H9 (cell line): ENCODE results near the gene MREG. TPM values are rescaled to one million over a fixed set of nuclear protein-coding genes. Genes with fewer than 3 reads are reported as not detected.

ENCODE experiments used
- DNase-seq: peaks from one replicate; pipeline ENCODE4 v3.0.0-alpha.2; 2017
- H2AFZ ChIP-seq: one replicate; pipeline ENCODE4 v1.6.1; 2013; ENCODE audit warnings: mild to moderate bottlenecking, low read length, control low read depth, moderate library complexity
- H2AK5ac ChIP-seq: 2 replicates; pipeline ENCODE4 v1.6.1; 2013; ENCODE audit warnings: low read length, control low read depth, mixed read lengths; ENCODE audit not compliant: insufficient read length
- H2BK120ac ChIP-seq: one replicate; pipeline ENCODE4 v1.6.1; 2013; ENCODE audit warnings: low read depth, mild to moderate bottlenecking, low read length, control low read depth, inconsistent platforms; ENCODE audit not compliant: poor library complexity, severe bottlenecking
- H2BK12ac ChIP-seq: 2 replicates; pipeline ENCODE4 v1.6.1; 2013; ENCODE audit warnings: low read length, control low read depth, mixed read lengths, low read depth; ENCODE audit not compliant: insufficient read length
- H2BK15ac ChIP-seq: 2 replicates; pipeline ENCODE4 v1.6.1; 2013; ENCODE audit warnings: low read depth, low read length, control low read depth
- H2BK20ac ChIP-seq: one replicate; pipeline ENCODE4 v1.6.1; 2013; ENCODE audit warnings: low read depth, mild to moderate bottlenecking, low read length, control low read depth, inconsistent platforms; ENCODE audit not compliant: poor library complexity, severe bottlenecking
- H2BK5ac ChIP-seq: 2 replicates; pipeline ENCODE4 v1.6.1; 2013; ENCODE audit warnings: low read length, control low read depth, mixed read lengths; ENCODE audit not compliant: insufficient read length
- H3K14ac ChIP-seq: 2 replicates; pipeline ENCODE4 v1.6.1; 2013; ENCODE audit warnings: low read length, control low read depth; ENCODE audit not compliant: insufficient read depth
- H3K18ac ChIP-seq: 2 replicates; pipeline ENCODE4 v1.6.1; 2013; ENCODE audit warnings: low read depth, mild to moderate bottlenecking, mixed read lengths, low read length, control low read depth; ENCODE audit not compliant: insufficient read length
- H3K23ac ChIP-seq: 2 replicates; pipeline ENCODE4 v1.6.1; 2013; ENCODE audit warnings: low read length, control low read depth, mixed read lengths, low read depth; ENCODE audit not compliant: insufficient read length
- H3K23me2 ChIP-seq: 2 replicates; pipeline ENCODE4 v1.6.1; 2013; ENCODE audit warnings: low read depth, mild to moderate bottlenecking, mixed read lengths, low read length, control low read depth; ENCODE audit not compliant: insufficient read length, poor library complexity, severe bottlenecking
- H3K27ac ChIP-seq: 2 replicates; pipeline ENCODE4 v1.5.1; 2013; ENCODE audit warnings: low read length, control low read depth, mixed read lengths, low read depth; ENCODE audit not compliant: insufficient read length
- H3K27me3 ChIP-seq: 2 replicates; pipeline ENCODE4 v1.6.1; 2013; ENCODE audit warnings: low read length, control low read depth, inconsistent platforms; ENCODE audit not compliant: insufficient read depth
- H3K4ac ChIP-seq: 2 replicates; pipeline ENCODE4 v1.6.1; 2013; ENCODE audit warnings: low read depth, mild to moderate bottlenecking, control low read depth, inconsistent platforms, low read length, moderate library complexity
- H3K4me1 ChIP-seq: 2 replicates; pipeline ENCODE4 v1.6.1; 2013; ENCODE audit warnings: low read length, control low read depth, inconsistent platforms; ENCODE audit not compliant: insufficient read depth
- H3K4me2 ChIP-seq: 2 replicates; pipeline ENCODE4 v1.6.1; 2013; ENCODE audit warnings: low read length, control low read depth, mixed read lengths; ENCODE audit not compliant: insufficient read length, insufficient read depth
- H3K56ac ChIP-seq: 2 replicates; pipeline ENCODE4 v1.6.1; 2013; ENCODE audit warnings: low read depth, mild to moderate bottlenecking, mixed read lengths, low read length, control low read depth; ENCODE audit not compliant: insufficient read length
- H3K79me1 ChIP-seq: 2 replicates; pipeline ENCODE4 v1.6.1; 2013; ENCODE audit warnings: low read depth, mild to moderate bottlenecking, moderate library complexity, low read length, control low read depth, inconsistent platforms; ENCODE audit not compliant: insufficient read depth, poor library complexity, severe bottlenecking
- H3K79me2 ChIP-seq: 2 replicates; pipeline ENCODE4 v1.6.1; 2013; ENCODE audit warnings: low read length, control low read depth, inconsistent platforms; ENCODE audit not compliant: insufficient read depth
- H3K9ac ChIP-seq: 2 replicates; pipeline ENCODE4 v1.6.1; 2013; ENCODE audit warnings: low read length, control low read depth, mixed read lengths; ENCODE audit not compliant: insufficient read length; ENCODE audit errors: extremely low read depth
- H3K9me3 ChIP-seq: one replicate; pipeline ENCODE4 v1.6.1; 2013; ENCODE audit warnings: low read depth, low read length, inconsistent platforms; ENCODE audit not compliant: control insufficient read depth
- H3T11ph ChIP-seq: one replicate; pipeline ENCODE4 v1.6.1; 2013; ENCODE audit warnings: mild to moderate bottlenecking, low read length, control low read depth, inconsistent platforms
- H4K20me1 ChIP-seq: one replicate; pipeline ENCODE4 v1.6.1; 2013; ENCODE audit not compliant: control insufficient read depth, insufficient read length, insufficient read depth
- H4K5ac ChIP-seq: 2 replicates; pipeline ENCODE4 v1.6.1; 2013; ENCODE audit warnings: low read depth, mild to moderate bottlenecking, mixed read lengths, low read length, control low read depth; ENCODE audit not compliant: insufficient read length
- H4K8ac ChIP-seq: replicated peaks from 2 replicates; pipeline ENCODE4 v1.6.1; 2013; ENCODE audit warnings: low read length, control low read depth, mixed read lengths, low read depth; ENCODE audit not compliant: insufficient read length
- H4K91ac ChIP-seq: 2 replicates; pipeline ENCODE4 v1.6.1; 2013; ENCODE audit warnings: low read depth, mild to moderate bottlenecking, moderate library complexity, mixed read lengths, low read length, control low read depth; ENCODE audit not compliant: insufficient read length
- H3K27ac Mint-ChIP-seq, 3 experiments: 2 replicates in 2 of 3; 3 replicates in 1 of 3; pipeline ENCODE4 v1.8.0; 2020 to 2021; ENCODE audit warnings: mixed read lengths in 3 of 3, mild to moderate bottlenecking in 1 of 3, moderate library complexity in 1 of 3
- H3K27me3 Mint-ChIP-seq: 2 replicates; pipeline ENCODE4 v1.8.0; 2021; ENCODE audit warnings: low read depth, mild to moderate bottlenecking, moderate library complexity, mixed read lengths
- H3K36me3 Mint-ChIP-seq, 3 experiments: 2 replicates in 2 of 3; 3 replicates in 1 of 3; pipeline ENCODE4 v1.8.0; 2020 to 2021; ENCODE audit warnings: low read depth in 3 of 3, mixed read lengths in 3 of 3; ENCODE audit not compliant: insufficient read depth in 1 of 3
- H3K4me1 Mint-ChIP-seq, 2 experiments: 2 replicates each; pipeline ENCODE4 v1.8.0; 2020; ENCODE audit warnings: mixed read lengths in 2 of 2
- H3K4me3 Mint-ChIP-seq, 2 experiments: 2 replicates in 1 of 2; 3 replicates in 1 of 2; pipeline ENCODE4 v1.8.0; 2020 to 2021; ENCODE audit warnings: mild to moderate bottlenecking in 2 of 2, mixed read lengths in 2 of 2, moderate library complexity in 1 of 2
- H3K9me3 Mint-ChIP-seq, 2 experiments: 2 replicates in 1 of 2; 3 replicates in 1 of 2; pipeline ENCODE4 v1.8.0; 2020; ENCODE audit warnings: mild to moderate bottlenecking in 2 of 2, mixed read lengths in 2 of 2, moderate library complexity in 1 of 2
- CTCF ChIP-seq: fragments of 200-600 bp; sonication (generic); conservative IDR thresholded peaks from 3 replicates; pipeline ENCODE4 v1.8.0; 2021; ENCODE audit warnings: antibody characterized with exemption, mild to moderate bottlenecking
- WGBS: extraction: QIAGEN DNeasy Blood & Tissue Kit; methylation state at CpG from one replicate; pipeline ENCODE4 v1.1.7; 2013; ENCODE audit warnings: missing lambda C conversion rate, low lambda C conversion rate, mixed read lengths; ENCODE audit not compliant: insufficient read length; ENCODE audit errors: extremely low coverage; 5-methylcytosine and 5-hydroxymethylcytosine counted together
- total RNA-seq: library from RNA; stranded (reverse); gene quantifications from 2 replicates; pipeline ENCODE4 v1.2.1, GENCODE V29; 2021

MREG gene
- total RNA-seq, 1 experiment from 2014 or later, result 21.8 TPM

GRCh38 chr2:215920244-215921100 lies 92.9 kb downstream of the MREG start:
- Histone ChIP-seq H2BK12ac (no peak overlapping the region), H3K4ac (no peak overlapping the region), H4K8ac (no peak overlapping the region), H4K91ac (no peak overlapping the region), H2BK20ac (no peak overlapping the region), H3K27me3 (no peaks in the 10 kb centered on the region), H3K18ac (no peak overlapping the region), H3K4me2 (no peak overlapping the region), H3K27ac (peak overlapping the region; percentile 42), H3T11ph (no peak overlapping the region), H3K9me3 (no peaks in the 10 kb centered on the region), H2BK5ac (no peak overlapping the region), H3K23ac (no peak overlapping the region), H3K79me1 (no peaks in the 10 kb centered on the region), H3K14ac (no peak overlapping the region), H3K4me1 (peaks cover 4% of the 10 kb centered on the region; the same call in 1 of the 2 replicates), H3K23me2 (peaks cover 2% of the 10 kb centered on the region), H2BK120ac (no peak overlapping the region), H3K56ac (no peak overlapping the region), H3K79me2 (no peaks in the 10 kb centered on the region), H3K9ac (no peak overlapping the region), H2AFZ (no peak overlapping the region), H4K20me1 (no peaks in the 10 kb centered on the region), H4K5ac (no peak overlapping the region), H2BK15ac (no peak overlapping the region), H2AK5ac (no peak overlapping the region)
- Mint-ChIP-seq H3K4me1 (peaks cover 40 to 64% of the 10 kb centered on the region in 2 experiments), H3K27ac (peak overlapping the region in 2 of 3 experiments; percentile 25 to 66; a peak in 1 of 7 replicates), H3K4me3 (no peak overlapping the region), H3K27me3 (peaks cover 2% of the 10 kb centered on the region; the same call in 1 of the 2 replicates), H3K36me3 (peaks cover 0 to 6% (median 3%) of the 10 kb centered on the region in 3 experiments; a peak in 3 of 7 replicates), H3K9me3 (peaks cover 0 to 2% of the 10 kb centered on the region in 2 experiments; a peak in 1 of 5 replicates)
- DNase-seq, result peak; percentile 62
- no CpG with 5 or more reads among the region's 8 CpGs for WGBS
- peak; percentile 95 for TF ChIP-seq CTCF
